A673 (cell line): ENCODE measurements around the gene ZNF74. TPM values are rescaled to one million over a fixed set of nuclear protein-coding genes. Genes with fewer than 3 reads are reported as not detected.

Experiments
- BruUV-seq: library from RNA; stranded (reverse); fragments of 400-500 nt; replicated peaks from 2 replicates; lab custom pipeline; 2021; lab: Mats Ljungman, UMichigan
- CTCF ChIA-PET: fragments of 300-600 bp; sonication (Branson Sonifier 250); formaldehyde crosslinking; loops from one replicate; lab custom pipeline; 2022; ENCODE audit warnings: antibody characterized with exemption; lab: Charles Lee
- POLR2A ChIA-PET: fragments of 300-600 bp; sonication (Branson Sonifier 250); formaldehyde crosslinking; loops from one replicate; lab custom pipeline; 2022; ENCODE audit warnings: antibody characterized with exemption; ENCODE audit not compliant: low non-redundant PET; lab: Charles Lee
- DNase-seq: peaks from one replicate; pipeline ENCODE4 v3.0.0-alpha.2; 2015; ENCODE audit warnings: low spot score
- H3K27ac ChIP-seq: fragments of 200-600 bp; sonication (generic); 2 replicates; pipeline ENCODE4 v1.5.1; 2016; ENCODE audit warnings: mixed run types, low read depth, mild to moderate bottlenecking, mixed read lengths, antibody characterized with exemption, low read length; ENCODE audit not compliant: poor library complexity, severe bottlenecking
- H3K27me3 ChIP-seq: fragments of 200-600 bp; sonication (generic); replicated peaks from 2 replicates; pipeline ENCODE4 v1.6.1; 2017; ENCODE audit warnings: mixed run types, low read depth, mild to moderate bottlenecking, mixed read lengths, antibody characterized with exemption, low read length; ENCODE audit not compliant: insufficient read depth, poor library complexity
- H3K36me3 ChIP-seq: fragments of 200-600 bp; sonication (generic); 2 replicates; pipeline ENCODE4 v1.6.1; 2016; ENCODE audit warnings: mixed run types, mild to moderate bottlenecking, mixed read lengths, antibody characterized with exemption, low read length; ENCODE audit not compliant: insufficient read depth, poor library complexity, severe bottlenecking
- H3K4me1 ChIP-seq: fragments of 200-600 bp; sonication (generic); 2 replicates; pipeline ENCODE4 v1.6.1; 2017; ENCODE audit warnings: mixed run types, mild to moderate bottlenecking, mixed read lengths, antibody characterized with exemption, low read length; ENCODE audit not compliant: insufficient read depth, poor library complexity, severe bottlenecking
- H3K4me3 ChIP-seq: fragments of 200-600 bp; sonication (generic); 2 replicates; pipeline ENCODE4 v1.5.1; 2016; ENCODE audit warnings: low read depth, mixed run types, mild to moderate bottlenecking, mixed read lengths, low read length; ENCODE audit not compliant: poor library complexity, severe bottlenecking
- H3K9me3 ChIP-seq: fragments of 200-600 bp; sonication (generic); 2 replicates; pipeline ENCODE4 v1.6.1; 2016; ENCODE audit warnings: mixed run types, low read depth, mild to moderate bottlenecking, mixed read lengths, antibody characterized with exemption, low read length; ENCODE audit not compliant: poor library complexity, severe bottlenecking
- CTCF ChIP-seq: fragments of 300-800, 200-600 bp; sonication (generic); conservative IDR thresholded peaks from 2 replicates; pipeline ENCODE4 v1.5.1; 2017; ENCODE audit warnings: low read depth, mild to moderate bottlenecking, antibody characterized with exemption, low read length, moderate library complexity, mixed read lengths
- EZH2 ChIP-seq: fragments of 200-600 bp; sonication (generic); IDR thresholded peaks from 2 replicates; pipeline ENCODE4 v1.6.1; 2017; ENCODE audit warnings: borderline replicate concordance, low read depth, mild to moderate bottlenecking, mixed read lengths, antibody characterized with exemption, low read length; ENCODE audit not compliant: poor library complexity, severe bottlenecking
- intact Hi-C: fragments of 100-400 bp; cut with micrococcal nuclease; formaldehyde crosslinking; loops from one replicate; pipeline ENCODE4 v1.10.0; 2022; ENCODE audit not compliant: unreplicated experiment
- total RNA-seq: library from RNA; stranded (reverse); gene quantifications from 2 replicates; pipeline ENCODE4 v1.2.3, GENCODE V29; 2021

Gene ZNF74
- total RNA-seq, 1 experiment from 2014 or later: 37.2 TPM

- POLR2A ChIA-PET: no interaction called here
- BruUV-seq: no TSS peak
- H3K36me3 ChIP-seq: peaks cover 5% of the 10 kb centered on the region
Observed at GRCh38 chr22:20440637-20441591, 47.0 kb downstream of the ZNF74 start.

GRCh38 chr22:20441631-20442484 lies 47.9 kb downstream of the ZNF74 start:
- no peak for DNase-seq
- CTCF ChIA-PET: interaction anchor here (1.1 kb wide), 1 partner anchor 24 kb away, joined by 11 read pairs; no protein-coding TSS in a partner anchor
- intact Hi-C loops: no loop called here
- Histone ChIP-seq H3K9me3 (no peaks in the 10 kb centered on the region), H3K27me3 (peaks cover 5% of the 10 kb centered on the region), H3K27ac (no peak overlapping the region), H3K36me3 (peaks cover 5% of the 10 kb centered on the region), H3K4me3 (no peak overlapping the region), H3K4me1 (peaks cover 3% of the 10 kb centered on the region)
- POLR2A ChIA-PET: no interaction called here
- no peak for TF ChIP-seq EZH2
- BruUV-seq: no TSS peak

More at GRCh38 chr22:20440637-20441591, 47.0 kb downstream of the ZNF74 start:
- CTCF ChIA-PET: interaction anchor here (0.5 to 1.1 kb wide), 2 partner anchors 23 kb away, joined by 5 to 11 read pairs; no protein-coding TSS in a partner anchor
- Histone ChIP-seq H3K27ac (no peak overlapping the region), H3K4me1 (peaks cover 9% of the 10 kb centered on the region), H3K9me3 (no peaks in the 10 kb centered on the region), H3K27me3 (peaks cover 10% of the 10 kb centered on the region), H3K4me3 (no peak overlapping the region)
- intact Hi-C loops: no loop called here
- no peak for TF ChIP-seq EZH2
- no peak for TF ChIP-seq CTCF
- no peak for DNase-seq

GRCh38 chr22:20442485-20443284 lies 48.7 kb downstream of the ZNF74 start:
- TF ChIP-seq EZH2: no peak
- no peak for TF ChIP-seq CTCF
- no peaks in the 10 kb centered on the region for H3K9me3 ChIP-seq
- H3K36me3 ChIP-seq: peaks cover 5% of the 10 kb centered on the region
- no peak overlapping the region for H3K27ac ChIP-seq
- no peaks in the 10 kb centered on the region for H3K4me1 ChIP-seq
- ChIA-PET CTCF (interaction anchor here (0.6 to 1.1 kb wide), 2 partner anchors 24 to 205 kb away, joined by 5 to 11 read pairs; no protein-coding TSS in a partner anchor), POLR2A (no interaction called here)
- intact Hi-C loops: no loop called here
- H3K27me3 ChIP-seq: no peaks in the 10 kb centered on the region
- no peak overlapping the region for H3K4me3 ChIP-seq
- no TSS peak for BruUV-seq
- DNase-seq: no peak
